MCF 10A (cell line): ENCODE measurements around the gene HHATL. TPM values are rescaled to one million over a fixed set of nuclear protein-coding genes. Genes with fewer than 3 reads are reported as not detected.

Experiments used
- BruUV-seq: library from RNA; stranded (reverse); fragments of 400-500 nt; replicated peaks from 2 replicates; lab custom pipeline; 2021; lab: Mats Ljungman, UMichigan
- CTCF ChIA-PET: fragments of 300-600 bp; sonication (Branson Sonifier 250); formaldehyde crosslinking; extraction: SDS; loops from one replicate; lab custom pipeline; 2021; ENCODE audit warnings: antibody characterized with exemption, inconsistent platforms; lab: Yijun Ruan, JAX
- POLR2A ChIA-PET: fragments of 300-600, 350-650 bp; sonication (Branson Sonifier 250); formaldehyde crosslinking; extraction: SDS; loops from one replicate; lab custom pipeline; 2020; ENCODE audit warnings: antibody characterized with exemption, inconsistent platforms; lab: Yijun Ruan, JAX
- DNase-seq: peaks from one replicate; pipeline ENCODE4 v3.0.0-alpha.2; 2018; ENCODE audit not compliant: unreplicated experiment
- H3K27ac Mint-ChIP-seq: one replicate; pipeline ENCODE4 v1.8.0; 2022; ENCODE audit warnings: mild to moderate bottlenecking, low read depth, mixed read lengths; ENCODE audit not compliant: unreplicated experiment
- H3K27me3 Mint-ChIP-seq: one replicate; pipeline ENCODE4 v1.8.0; 2022; ENCODE audit warnings: mixed read lengths; ENCODE audit not compliant: insufficient read depth, unreplicated experiment
- H3K36me3 Mint-ChIP-seq: one replicate; pipeline ENCODE4 v1.8.0; 2022; ENCODE audit warnings: mild to moderate bottlenecking, moderate library complexity, mixed read lengths; ENCODE audit not compliant: insufficient read depth, unreplicated experiment
- H3K4me1 Mint-ChIP-seq: one replicate; pipeline ENCODE4 v1.8.0; 2022; ENCODE audit warnings: mixed read lengths; ENCODE audit not compliant: insufficient read depth, unreplicated experiment
- H3K4me3 Mint-ChIP-seq: one replicate; pipeline ENCODE4 v1.8.0; 2022; ENCODE audit warnings: mild to moderate bottlenecking, moderate library complexity, mixed read lengths; ENCODE audit not compliant: unreplicated experiment
- H3K9me3 Mint-ChIP-seq: one replicate; pipeline ENCODE4 v1.8.0; 2022; ENCODE audit warnings: mixed read lengths; ENCODE audit not compliant: unreplicated experiment
- CTCF ChIP-seq: fragments of 200-600 bp; IDR thresholded peaks from one replicate; pipeline ENCODE4 v1.8.0; 2022; ENCODE audit warnings: antibody characterized with exemption, mild to moderate bottlenecking; ENCODE audit not compliant: unreplicated experiment
- intact Hi-C: fragments of 100-400 bp; cut with micrococcal nuclease; formaldehyde crosslinking; loops from 2 replicates; pipeline ENCODE4 v1.14.1; 2022
- total RNA-seq: library from RNA; stranded (reverse); gene quantifications from 2 replicates; pipeline ENCODE4 v1.2.3, GENCODE V29; 2022

HHATL gene
- total RNA-seq, 1 experiment from 2014 or later: not detected

DNA sequence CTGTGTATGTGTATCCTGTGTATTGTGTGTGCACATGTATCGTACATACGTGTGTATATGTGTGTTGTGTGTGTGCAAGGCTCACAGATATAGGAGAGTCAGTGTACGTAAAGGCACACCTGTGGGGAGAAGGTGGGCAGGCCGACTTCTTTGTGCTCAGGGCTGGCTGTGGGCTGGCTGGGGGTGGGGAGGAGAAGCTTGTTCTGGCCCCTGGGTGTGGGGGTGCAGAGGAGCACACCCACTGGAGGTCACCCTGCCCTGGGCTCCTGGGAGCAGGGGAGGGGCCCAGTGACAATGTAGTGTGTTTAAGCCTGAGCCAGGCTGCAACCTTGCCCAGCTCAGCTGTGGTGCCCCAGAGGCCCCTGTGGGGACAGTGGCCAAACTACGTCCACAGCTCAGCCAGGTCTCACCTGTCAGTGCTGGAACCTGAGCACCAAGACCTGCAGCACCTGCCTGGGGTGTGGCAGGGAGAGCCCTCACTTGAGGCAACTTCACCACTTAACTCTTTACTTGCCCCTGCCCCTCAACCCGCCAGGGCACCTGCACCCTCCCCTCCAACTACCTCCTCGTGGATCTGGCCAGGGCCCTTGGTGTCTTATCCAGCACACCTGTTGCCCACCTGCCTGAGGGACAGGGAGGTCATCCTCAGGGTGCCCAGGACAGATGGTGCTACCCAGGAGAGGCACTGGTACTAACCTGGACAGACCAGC is 2.6 kb upstream of the HHATL start:
- intact Hi-C loops: no loop called here
- TF ChIP-seq CTCF: no peak
- BruUV-seq: no TSS peak
- POLR2A ChIA-PET: no interaction called here
- CTCF ChIA-PET: interaction anchor here (1.0 to 1.2 kb wide), 2 partner anchors 12 to 45 kb away, joined by 3 read pairs; no protein-coding TSS in a partner anchor
- no peak overlapping the region for H3K4me3 Mint-ChIP-seq
- H3K9me3 Mint-ChIP-seq: no peaks in the 10 kb centered on the region
- no peak for DNase-seq
- H3K27ac Mint-ChIP-seq: no peak overlapping the region
- H3K4me1 Mint-ChIP-seq: peaks cover 8% of the 10 kb centered on the region
- no peaks in the 10 kb centered on the region for H3K36me3 Mint-ChIP-seq
- H3K27me3 Mint-ChIP-seq: no peaks in the 10 kb centered on the region

- ChIA-PET CTCF (interaction anchor here (1.0 kb wide), 1 partner anchor 11 kb away, joined by 3 read pairs; no protein-coding TSS in a partner anchor), POLR2A (no interaction called here)
- Mint-ChIP-seq H3K36me3 (no peaks in the 10 kb centered on the region), H3K27ac (no peak overlapping the region), H3K4me3 (no peak overlapping the region), H3K9me3 (no peaks in the 10 kb centered on the region), H3K27me3 (no peaks in the 10 kb centered on the region), H3K4me1 (peaks cover 8% of the 10 kb centered on the region)
- no TSS peak for BruUV-seq
- TF ChIP-seq CTCF: no peak
- no peak for DNase-seq
- intact Hi-C loops: no loop called here
These were observed 1.7 kb upstream of the HHATL start for GRCh38 chr3:42704136-42704841.

DNA sequence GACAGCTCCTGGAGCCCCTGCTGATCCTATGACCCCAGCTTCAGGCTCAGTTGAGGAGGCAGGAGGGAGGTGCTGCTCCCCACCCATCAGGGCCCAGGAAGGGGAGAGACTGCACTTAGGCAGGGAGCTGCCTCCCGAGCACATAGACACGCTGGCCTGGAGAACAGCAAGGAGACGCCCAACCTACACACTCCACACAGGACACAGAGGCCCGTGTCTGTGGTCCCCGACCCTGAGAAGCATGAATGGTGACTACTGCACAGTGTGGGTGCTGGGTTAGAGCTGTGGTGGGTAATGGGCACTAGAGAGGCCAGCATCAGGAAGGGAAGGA is 1.1 kb upstream of the HHATL start:
- intact Hi-C loops: no loop called here
- TF ChIP-seq CTCF: no peak
- Mint-ChIP-seq H3K27me3 (no peaks in the 10 kb centered on the region), H3K9me3 (no peaks in the 10 kb centered on the region), H3K36me3 (no peaks in the 10 kb centered on the region), H3K27ac (no peak overlapping the region), H3K4me3 (no peak overlapping the region), H3K4me1 (peaks cover 8% of the 10 kb centered on the region)
- CTCF ChIA-PET: no interaction called here
- no peak for DNase-seq
- BruUV-seq: no TSS peak
- POLR2A ChIA-PET: no interaction called here

DNA sequence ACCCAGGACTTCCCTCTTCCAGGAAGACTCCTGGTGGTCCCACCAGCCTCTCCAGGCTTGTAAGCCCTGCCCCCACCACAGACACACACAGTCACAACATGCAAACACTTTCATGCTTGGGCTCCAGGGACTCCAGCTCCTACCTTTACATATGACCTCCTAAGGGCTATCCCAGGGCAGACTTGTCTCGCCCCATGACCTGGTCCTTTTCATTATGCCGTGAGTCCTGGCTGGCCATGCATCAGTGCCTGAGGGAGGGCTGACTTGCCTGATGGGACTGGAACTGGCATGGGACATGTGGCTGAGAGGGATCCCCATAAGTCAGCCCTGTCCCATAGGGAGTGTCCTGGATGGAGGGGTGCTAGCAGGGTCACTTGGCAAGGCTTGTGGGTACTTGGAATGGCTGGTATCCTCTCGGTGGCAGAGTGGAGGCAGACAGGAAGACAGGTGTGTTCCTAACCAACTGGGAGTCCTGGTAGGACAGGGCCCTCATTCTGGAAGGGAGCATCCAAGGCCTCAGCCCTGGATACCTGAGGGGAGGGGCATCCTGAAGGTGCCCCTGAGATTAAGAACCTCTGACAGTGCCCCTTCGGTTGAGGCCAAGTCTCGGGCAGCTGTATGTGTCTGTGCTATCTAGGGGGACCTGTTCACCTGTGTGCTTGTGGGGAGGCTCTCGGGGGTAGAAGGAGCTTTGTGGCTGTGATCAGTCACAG is 540 bp upstream of the HHATL start:
- intact Hi-C loops: no loop called here
- no TSS peak for BruUV-seq
- TF ChIP-seq CTCF: no peak
- H3K4me3 Mint-ChIP-seq: no peak overlapping the region
- ChIA-PET POLR2A (no interaction called here), CTCF (no interaction called here)
- DNase-seq: no peak
- no peaks in the 10 kb centered on the region for H3K36me3 Mint-ChIP-seq
- no peak overlapping the region for H3K27ac Mint-ChIP-seq
- no peaks in the 10 kb centered on the region for H3K27me3 Mint-ChIP-seq
- peaks cover 8% of the 10 kb centered on the region for H3K4me1 Mint-ChIP-seq
- H3K9me3 Mint-ChIP-seq: no peaks in the 10 kb centered on the region
